DOHH2 (cell line): ENCODE data around the gene DKK3.

Source experiments
- H3F3A ChIP-seq: fragments of 200-600 bp; sonication (generic), shearing (Covaris generic); 2 replicates; pipeline ENCODE4 v1.6.0; 2016; ENCODE audit warnings: antibody characterized with exemption, mild to moderate bottlenecking; ENCODE audit not compliant: control insufficient read depth, insufficient read depth
- H3K27ac ChIP-seq: fragments of 200-600 bp; sonication (generic); 2 replicates; pipeline ENCODE4 v1.5.1; 2014; ENCODE audit warnings: low read depth, mild to moderate bottlenecking, low read length, moderate library complexity
- H3K27me3 ChIP-seq: fragments of 200-600 bp; sonication (generic); 2 replicates; pipeline ENCODE4 v1.6.1; 2014; ENCODE audit warnings: mild to moderate bottlenecking, low read length, mixed read lengths; ENCODE audit not compliant: control insufficient read depth
- H3K36me3 ChIP-seq: fragments of 200-600 bp; sonication (generic); 2 replicates; pipeline ENCODE4 v1.6.1; 2014; ENCODE audit warnings: mild to moderate bottlenecking, low read length, moderate library complexity, mixed read lengths; ENCODE audit not compliant: control insufficient read depth
- H3K4me1 ChIP-seq: fragments of 200-600 bp; sonication (generic); 2 replicates; pipeline ENCODE4 v1.6.1; 2014; ENCODE audit warnings: mild to moderate bottlenecking, low read length, mixed read lengths; ENCODE audit not compliant: control insufficient read depth
- H3K4me2 ChIP-seq: fragments of 200-600 bp; sonication (generic); 2 replicates; pipeline ENCODE4 v1.6.0; 2014; ENCODE audit warnings: mild to moderate bottlenecking, low read length, moderate library complexity
- H3K4me3 ChIP-seq: fragments of 200-600 bp; sonication (generic); 2 replicates; pipeline ENCODE4 v1.5.1; 2014; ENCODE audit warnings: mild to moderate bottlenecking, low read length, mixed read lengths
- H3K79me2 ChIP-seq: fragments of 200-600 bp; sonication (generic); 2 replicates; pipeline ENCODE4 v1.6.1; 2014; ENCODE audit warnings: mild to moderate bottlenecking, low read length, mixed read lengths; ENCODE audit not compliant: control insufficient read depth
- H3K9me2 ChIP-seq: fragments of 200-600 bp; sonication (generic); replicated peaks from 2 replicates; pipeline ENCODE4 v1.6.1; 2014; ENCODE audit warnings: mild to moderate bottlenecking, low read length, mixed read lengths; ENCODE audit not compliant: control insufficient read depth
- H3K9me3 ChIP-seq: fragments of 200-600 bp; sonication (generic); 2 replicates; pipeline ENCODE4 v1.6.1; 2014; ENCODE audit warnings: antibody characterized with exemption, low read length, mixed read lengths; ENCODE audit not compliant: control insufficient read depth, insufficient read depth
- H4K20me1 ChIP-seq: fragments of 200-600 bp; sonication (generic); 2 replicates; pipeline ENCODE4 v1.6.0; 2014; ENCODE audit warnings: low read depth, mild to moderate bottlenecking, antibody characterized with exemption, low read length, moderate library complexity; ENCODE audit not compliant: control insufficient read depth, insufficient read depth
- CTCF ChIP-seq: fragments of 200-600 bp; sonication (generic); IDR thresholded peaks from one replicate; pipeline ENCODE4 v1.5.1; 2014; ENCODE audit warnings: antibody characterized with exemption, mild to moderate bottlenecking, low read depth, low read length; ENCODE audit not compliant: poor library complexity, severe bottlenecking
- EZH2phosphoT487 ChIP-seq: fragments of 200-600 bp; sonication (generic); IDR thresholded peaks from 2 replicates; pipeline ENCODE4 v1.6.1; 2017; ENCODE audit warnings: borderline replicate concordance, mild to moderate bottlenecking, antibody characterized with exemption, low read length, moderate library complexity, mixed read lengths

The DKK3 gene

DNA sequence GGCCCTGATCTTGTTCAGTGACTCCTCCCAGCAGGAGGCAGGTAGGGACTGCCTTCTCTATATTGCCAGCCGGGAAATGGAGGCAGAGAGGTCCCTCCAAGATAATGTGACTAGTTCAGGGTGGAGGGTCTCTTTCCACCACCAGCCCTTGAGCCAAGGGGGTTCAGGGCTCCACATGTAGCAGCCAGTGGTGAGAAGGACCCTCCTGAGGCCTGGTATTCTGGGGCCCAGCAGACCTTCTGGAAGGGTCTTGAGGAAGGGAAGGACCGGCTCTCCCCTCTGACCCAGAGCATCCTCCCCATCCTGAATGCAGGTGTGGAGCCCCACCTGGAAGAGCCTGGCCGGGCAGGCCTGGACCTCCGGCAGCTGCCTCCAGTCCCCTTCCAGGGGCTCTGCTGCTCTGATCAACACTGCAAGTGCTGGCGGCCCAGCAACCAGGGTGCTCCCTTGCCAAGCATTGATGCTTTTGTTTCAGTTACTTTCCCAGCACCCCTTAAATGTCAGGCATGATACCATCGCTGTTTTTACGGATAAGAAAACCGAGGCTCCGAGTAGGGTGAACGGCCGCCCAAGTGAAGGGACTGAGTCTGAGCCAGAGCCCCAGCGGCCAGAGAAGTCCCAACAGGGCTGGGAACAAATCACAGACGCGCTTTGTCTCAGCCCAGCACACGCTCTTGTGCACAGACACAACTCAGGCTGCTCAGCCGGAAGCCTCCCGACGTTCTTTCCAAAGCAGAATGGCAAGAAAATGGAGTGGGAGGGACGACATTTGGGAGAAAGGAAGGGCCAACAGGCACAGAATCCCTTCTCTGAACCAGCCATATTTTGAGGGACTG lies 38.8 kb downstream of the DKK3 start:
- H3K36me3 ChIP-seq = no peaks in the 10 kb centered on the region
- no peaks in the 10 kb centered on the region for H3K79me2 ChIP-seq

GRCh38 chr11:11968511-11969280 lies 39.7 kb downstream of the DKK3 start:
- Histone ChIP-seq H3K4me3 (no peak overlapping the region), H3K79me2 (no peaks in the 10 kb centered on the region), H3F3A (no peaks in the 10 kb centered on the region), H3K9me2 (no peaks in the 10 kb centered on the region), H3K27ac (no peak overlapping the region), H3K27me3 (no peaks in the 10 kb centered on the region; the same call in 1 of the 2 replicates), H3K4me2 (no peak overlapping the region), H4K20me1 (no peaks in the 10 kb centered on the region), H3K9me3 (no peaks in the 10 kb centered on the region), H3K36me3 (no peaks in the 10 kb centered on the region), H3K4me1 (no peaks in the 10 kb centered on the region)
- TF ChIP-seq EZH2phosphoT487 (no peak), CTCF (no peak)

More for the DNA sequence above, 38.8 kb downstream of the DKK3 start:
- TF ChIP-seq EZH2phosphoT487 = no peak
- no peak for TF ChIP-seq CTCF
- Histone ChIP-seq H3K4me1 (no peaks in the 10 kb centered on the region), H3K9me2 (no peaks in the 10 kb centered on the region), H3K9me3 (no peaks in the 10 kb centered on the region), H3K27ac (no peak overlapping the region), H3K4me3 (no peak overlapping the region), H4K20me1 (no peaks in the 10 kb centered on the region), H3F3A (no peaks in the 10 kb centered on the region), H3K4me2 (no peak overlapping the region), H3K27me3 (no peaks in the 10 kb centered on the region)

- Histone ChIP-seq H3K4me2 (no peak overlapping the region), H3K4me3 (no peak overlapping the region), H3F3A (no peaks in the 10 kb centered on the region), H3K36me3 (no peaks in the 10 kb centered on the region), H4K20me1 (no peaks in the 10 kb centered on the region), H3K79me2 (no peaks in the 10 kb centered on the region), H3K4me1 (no peaks in the 10 kb centered on the region), H3K27ac (no peak overlapping the region), H3K9me3 (no peaks in the 10 kb centered on the region), H3K9me2 (no peaks in the 10 kb centered on the region), H3K27me3 (peaks cover 4% of the 10 kb centered on the region)
- TF ChIP-seq EZH2phosphoT487 (no peak), CTCF (no peak)
Observed at GRCh38 chr11:11967669-11968510, 40.5 kb downstream of the DKK3 start.
